Lower lobe of right lung (tissue), 2 donors: ENCODE results near the gene RANGRF. TPM values are rescaled to one million over a fixed set of nuclear protein-coding genes. Genes with fewer than 3 reads are reported as not detected.

Source experiments
- ATAC-seq, 2 donors: fragments of 200-7000 bp; cut with Tn5 transposase; one replicate each; pipeline ENCODE4 v1.9.1; 2020 to 2022; ENCODE audit warnings: mild to moderate bottlenecking in 2 of 2, moderate library complexity in 2 of 2
- DNase-seq: peaks from one replicate; pipeline ENCODE4 v3.0.0-alpha.2; 2020
- H3K27ac ChIP-seq: fragments of 200-600 bp; one replicate; pipeline ENCODE4 v1.8.0; 2022
- H3K27me3 ChIP-seq: fragments of 200-600 bp; one replicate; pipeline ENCODE4 v1.8.0; 2022; ENCODE audit warnings: low read depth
- H3K36me3 ChIP-seq: fragments of 200-600 bp; one replicate; pipeline ENCODE4 v1.8.0; 2022; ENCODE audit warnings: mild to moderate bottlenecking
- H3K4me1 ChIP-seq: fragments of 200-600 bp; one replicate; pipeline ENCODE4 v1.8.0; 2022
- H3K4me3 ChIP-seq: fragments of 200-600 bp; one replicate; pipeline ENCODE4 v1.8.0; 2022; ENCODE audit warnings: mild to moderate bottlenecking
- H3K9me3 ChIP-seq: fragments of 200-600 bp; one replicate; pipeline ENCODE4 v1.8.0; 2022
- CTCF ChIP-seq: fragments of 200-600 bp; IDR thresholded peaks from one replicate; pipeline ENCODE4 v1.8.0; 2022; ENCODE audit warnings: antibody characterized with exemption, mild to moderate bottlenecking
- intact Hi-C: fragments of 100-400 bp; cut with DNase I; formaldehyde crosslinking; loops from one replicate; pipeline ENCODE4 v1.11.0; 2022
- total RNA-seq: library from RNA; stranded (reverse); fragmentation: NEBNext Ultra II Directional; extraction: Animal tissue kit (Norgen Biotek cat#: 25700); gene quantifications from one replicate; pipeline ENCODE4 v1.2.1, GENCODE V29; 2021
- donor health status: DM: no; HTN: yes; CAD: no; lungs with severe emphysema.

RANGRF gene
- total RNA-seq, 1 donor from 2014 or later: 24.6 TPM

DNA sequence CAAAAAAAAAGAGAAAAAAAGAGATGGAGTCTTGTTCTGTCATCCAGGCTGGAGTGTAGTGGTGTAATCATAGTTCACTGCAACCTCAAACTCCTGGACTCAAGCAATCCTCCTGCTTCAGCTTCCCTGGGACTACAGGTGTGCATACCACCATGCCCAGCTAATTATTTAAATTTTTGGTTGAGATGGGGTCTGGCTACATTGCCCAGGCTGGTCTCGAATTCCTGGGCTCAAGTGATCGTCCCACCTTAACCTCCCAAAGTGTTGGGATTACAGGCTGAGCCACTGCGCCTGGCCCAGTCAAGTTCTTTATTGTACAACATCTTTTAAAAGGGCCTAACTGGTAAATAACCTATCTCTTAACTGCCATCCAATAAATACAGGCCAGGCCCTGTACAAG, 6.1 kb upstream of the RANGRF start:
- ATAC-seq (no peak), DNase-seq (no peak)
- H3K4me3 ChIP-seq: no peak overlapping the region
- no peaks in the 10 kb centered on the region for H3K27me3 ChIP-seq
- H3K4me1 ChIP-seq: peaks cover 15% of the 10 kb centered on the region
- no peaks in the 10 kb centered on the region for H3K36me3 ChIP-seq
- intact Hi-C loops: no loop called here
- no peak for TF ChIP-seq CTCF
- H3K27ac ChIP-seq: no peak overlapping the region
- no peaks in the 10 kb centered on the region for H3K9me3 ChIP-seq

- Histone ChIP-seq H3K36me3 (no peaks in the 10 kb centered on the region), H3K9me3 (no peaks in the 10 kb centered on the region), H3K27me3 (no peaks in the 10 kb centered on the region), H3K27ac (no peak overlapping the region), H3K4me1 (peaks cover 23% of the 10 kb centered on the region), H3K4me3 (no peak overlapping the region)
- ATAC-seq (no peak), DNase-seq (no peak)
- no peak for TF ChIP-seq CTCF
- intact Hi-C loops: no loop called here
These were observed 5.1 kb upstream of the RANGRF start for GRCh38 chr17:8283356-8283755.

- DNase-seq: no peak
- Histone ChIP-seq H3K27ac (no peak overlapping the region), H3K4me3 (no peak overlapping the region), H3K36me3 (no peaks in the 10 kb centered on the region), H3K9me3 (no peaks in the 10 kb centered on the region), H3K27me3 (no peaks in the 10 kb centered on the region), H3K4me1 (peaks cover 25% of the 10 kb centered on the region)
- no peak for TF ChIP-seq CTCF
- ATAC-seq: no peak
- intact Hi-C loops: no loop called here
These were observed 4.3 kb upstream of the RANGRF start for GRCh38 chr17:8284126-8284525.

GRCh38 chr17:8285270-8286181, 2.9 kb upstream of the RANGRF start:
- TF ChIP-seq CTCF: no peak
- Histone ChIP-seq H3K4me3 (no peak overlapping the region), H3K4me1 (peaks cover 31% of the 10 kb centered on the region), H3K36me3 (no peaks in the 10 kb centered on the region), H3K27me3 (no peaks in the 10 kb centered on the region), H3K27ac (peak overlapping the region; percentile 18), H3K9me3 (no peaks in the 10 kb centered on the region)
- no peak for DNase-seq
- ATAC-seq: peak; percentile 20 to 52
- intact Hi-C loops: no loop called here

GRCh38 chr17:8287651-8288335, 677 bp upstream of the RANGRF start:
- H3K9me3 ChIP-seq: no peaks in the 10 kb centered on the region
- intact Hi-C loops: no loop called here
- H3K4me3 ChIP-seq: peak overlapping the region; percentile 80
- peaks cover 34% of the 10 kb centered on the region for H3K4me1 ChIP-seq
- DNase-seq: peak; percentile 76
- no peak for TF ChIP-seq CTCF
- H3K27me3 ChIP-seq: no peaks in the 10 kb centered on the region
- peak in 1 of 2 donors; percentile 1 for ATAC-seq
- peak overlapping the region; percentile 94 for H3K27ac ChIP-seq
- H3K36me3 ChIP-seq: no peaks in the 10 kb centered on the region
